ENCODE data around the gene SPATA3.

SPATA3 gene

DNA sequence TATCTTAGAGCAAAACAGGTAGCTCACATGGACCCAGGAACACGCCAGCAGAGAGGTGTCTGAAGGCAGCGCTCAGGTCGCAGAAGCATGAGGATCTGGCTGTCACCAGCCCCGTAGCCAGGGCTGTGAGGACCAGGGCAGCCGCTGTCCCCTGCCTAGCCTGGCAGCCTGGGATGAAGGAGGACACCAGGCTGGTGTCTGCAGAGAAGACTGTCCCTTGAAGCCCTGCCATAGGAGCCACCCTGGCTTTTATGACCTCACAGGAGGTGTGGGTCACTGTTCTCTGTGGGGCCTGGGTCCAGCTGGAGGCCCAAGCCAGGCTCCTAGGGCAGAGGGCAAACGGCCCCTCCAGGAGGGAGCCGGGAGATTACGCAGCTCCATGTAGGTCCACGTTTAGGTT lies at the start of gene SPATA3:
TSS of gene SPATA3 (plus strand) at position 301 of the 400 bp plus-strand sequence. CDS start 113 bp downstream, outside the sequence.
- Histone ChIP-seq H3K9me3 (ENCODE audit: severe bottlenecking) (no peaks in the 10 kb centered on the region), H3K4me3 (ENCODE audit: low read depth, low read length) (no peak within 1 kb of the TSS), H3K27ac (no peak within 1 kb of the TSS), H3K36me3 (no peaks in the 10 kb centered on the region), H3K27me3 (ENCODE audit: insufficient read depth, low read depth, severe bottlenecking) (no peaks in the 10 kb centered on the region)
- no peak for TF ChIP-seq CTCF (IDR thresholded peaks at IDR 0.05; ENCODE audit: low read depth, low read length)
- no peak for DNase-seq

- no peak for DNase-seq
- Histone ChIP-seq H3K27me3 (ENCODE audit: insufficient read depth, low read depth, severe bottlenecking) (no peaks in the 10 kb centered on the region), H3K4me3 (ENCODE audit: low read depth, low read length) (no peak overlapping the region), H3K9me3 (ENCODE audit: severe bottlenecking) (no peaks in the 10 kb centered on the region), H3K27ac (no peak overlapping the region), H3K36me3 (no peaks in the 10 kb centered on the region)
- TF ChIP-seq CTCF (IDR thresholded peaks at IDR 0.05; ENCODE audit: low read depth, low read length): no peak
Measured at GRCh38 chr2:230946429-230947234, 49.3 kb upstream of the SPATA3 start.

GRCh38 chr2:230947235-230947576 lies 48.7 kb upstream of the SPATA3 start:
- Histone ChIP-seq H3K27ac (no peak overlapping the region), H3K36me3 (no peaks in the 10 kb centered on the region), H3K27me3 (ENCODE audit: insufficient read depth, low read depth, severe bottlenecking) (no peaks in the 10 kb centered on the region), H3K9me3 (ENCODE audit: severe bottlenecking) (no peaks in the 10 kb centered on the region), H3K4me3 (ENCODE audit: low read depth, low read length) (no peak overlapping the region)
- no peak for TF ChIP-seq CTCF (IDR thresholded peaks at IDR 0.05; ENCODE audit: low read depth, low read length)
- no peak for DNase-seq

- H3K27ac ChIP-seq: no peak overlapping the region
- H3K4me3 ChIP-seq (ENCODE audit: low read depth, low read length): no peak overlapping the region
- no peaks in the 10 kb centered on the region for H3K27me3 ChIP-seq (ENCODE audit: insufficient read depth, low read depth, severe bottlenecking)
- H3K9me3 ChIP-seq (ENCODE audit: severe bottlenecking): no peaks in the 10 kb centered on the region
- H3K36me3 ChIP-seq: no peaks in the 10 kb centered on the region
- no peak for DNase-seq
- no peak for TF ChIP-seq CTCF (IDR thresholded peaks at IDR 0.05; ENCODE audit: low read depth, low read length)
Measured at GRCh38 chr2:230947908-230948365, 48.0 kb upstream of the SPATA3 start.

DNA sequence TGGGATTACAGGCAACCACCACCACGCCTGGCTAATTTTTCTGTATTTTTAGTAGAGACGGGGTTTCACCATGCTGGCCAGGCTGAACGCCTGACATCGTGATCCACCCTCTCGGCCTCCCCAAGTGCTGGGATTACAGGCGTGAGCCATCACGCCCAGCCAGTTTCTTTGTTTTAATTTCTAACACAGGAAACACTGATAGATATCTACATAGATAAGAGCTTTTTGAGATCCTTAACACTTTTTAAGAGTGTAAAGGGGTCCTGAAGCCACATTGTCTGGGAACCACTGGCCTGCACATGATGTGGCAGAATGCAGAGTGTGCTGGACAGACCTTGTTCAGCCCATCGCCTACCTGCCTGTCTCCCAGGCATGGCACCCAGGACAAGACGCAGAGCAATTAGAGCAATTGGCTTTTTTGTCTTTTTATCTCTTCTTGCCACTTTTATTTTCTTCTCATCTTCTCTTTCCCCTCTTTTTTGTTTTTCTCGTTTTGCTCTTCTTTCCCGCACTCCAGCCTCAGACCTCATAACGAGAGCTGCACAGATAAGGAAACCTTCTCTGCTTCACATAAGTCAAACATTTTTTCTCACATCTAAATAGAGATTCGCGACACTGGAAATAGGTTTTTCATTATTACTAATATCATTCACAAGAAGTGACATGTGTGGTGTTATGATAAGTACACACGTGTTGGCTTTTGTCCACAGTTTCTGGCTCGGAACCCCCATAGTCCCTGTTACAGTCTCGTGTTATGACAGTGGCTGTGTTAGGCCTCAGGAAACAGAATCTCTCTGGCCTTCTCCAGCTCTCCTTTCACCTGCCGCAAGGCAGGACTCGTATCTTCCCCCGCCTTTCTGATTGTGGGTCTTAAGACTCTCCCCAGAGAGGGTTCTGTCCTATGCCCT lies 45.7 kb upstream of the SPATA3 start:
- no peak for TF ChIP-seq CTCF (IDR thresholded peaks at IDR 0.05; ENCODE audit: low read depth, low read length)
- no peaks in the 10 kb centered on the region for H3K36me3 ChIP-seq
- DNase-seq: no peak
- no peak overlapping the region for H3K4me3 ChIP-seq (ENCODE audit: low read depth, low read length)
- H3K27ac ChIP-seq: no peak overlapping the region
- no peaks in the 10 kb centered on the region for H3K9me3 ChIP-seq (ENCODE audit: severe bottlenecking)
- no peaks in the 10 kb centered on the region for H3K27me3 ChIP-seq (ENCODE audit: insufficient read depth, low read depth, severe bottlenecking)
